Neuronal stem cell (in vitro differentiated cells): ENCODE measurements around the gene LLCFC1.

ENCODE experiments used
- DNase-seq: peaks from one replicate; pipeline ENCODE4 v3.0.0-alpha.2; 2013; ENCODE audit warnings: low spot score
- H2AFZ ChIP-seq: one replicate; pipeline ENCODE4 v1.6.1; 2013; ENCODE audit warnings: mild to moderate bottlenecking, low read length, inconsistent platforms
- H2AK5ac ChIP-seq: 2 replicates; pipeline ENCODE4 v1.6.1; 2013; ENCODE audit warnings: low read depth, mild to moderate bottlenecking, inconsistent platforms, low read length, moderate library complexity, mixed read lengths
- H2BK120ac ChIP-seq: 2 replicates; pipeline ENCODE4 v1.6.1; 2013; ENCODE audit warnings: low read depth, mild to moderate bottlenecking, inconsistent platforms, low read length, moderate library complexity, mixed read lengths
- H2BK12ac ChIP-seq: one replicate; pipeline ENCODE4 v1.6.1; 2013; ENCODE audit warnings: low read length, inconsistent platforms
- H2BK15ac ChIP-seq: 2 replicates; pipeline ENCODE4 v1.6.1; 2013; ENCODE audit warnings: mild to moderate bottlenecking, low read length, inconsistent platforms, mixed read lengths
- H2BK5ac ChIP-seq: one replicate; pipeline ENCODE4 v1.6.1; 2013; ENCODE audit warnings: inconsistent platforms, mild to moderate bottlenecking, low read length, moderate library complexity
- H3K14ac ChIP-seq: one replicate; pipeline ENCODE4 v1.6.1; 2013; ENCODE audit warnings: low read length, inconsistent platforms
- H3K18ac ChIP-seq: 2 replicates; pipeline ENCODE4 v1.6.1; 2013; ENCODE audit warnings: low read length, inconsistent platforms
- H3K23ac ChIP-seq: 2 replicates; pipeline ENCODE4 v1.6.1; 2013; ENCODE audit warnings: low read depth, mild to moderate bottlenecking, mixed read lengths, low read length, inconsistent platforms; ENCODE audit not compliant: poor library complexity
- H3K27ac ChIP-seq: replicated peaks from 3 replicates; pipeline ENCODE4 v1.5.1; 2013; ENCODE audit warnings: low read length, inconsistent platforms
- H3K27me3 ChIP-seq, 3 experiments: 2 replicates each; pipeline ENCODE4 v1.6.1; 2013; ENCODE audit warnings: low read length in 3 of 3, mild to moderate bottlenecking in 2 of 3, inconsistent platforms in 1 of 3, low read depth in 1 of 3, mixed read lengths in 1 of 3, moderate library complexity in 1 of 3; ENCODE audit not compliant: control insufficient read depth in 3 of 3, insufficient read depth in 3 of 3
- H3K36me3 ChIP-seq, 2 donors: replicated peaks in 1 of 2; 2 replicates each; pipeline ENCODE4 v1.6.1; 2013; ENCODE audit warnings: low read length in 2 of 2; ENCODE audit not compliant: control insufficient read depth in 2 of 2, insufficient read depth in 2 of 2
- H3K4ac ChIP-seq: 2 replicates; pipeline ENCODE4 v1.6.1; 2013; ENCODE audit warnings: inconsistent platforms, mild to moderate bottlenecking, low read length, moderate library complexity
- H3K4me1 ChIP-seq, 2 donors: 1 replicate in 1 of 2; 2 replicates in 1 of 2; pipeline ENCODE4 v1.6.1; 2013; ENCODE audit warnings: low read length in 2 of 2, low read depth in 1 of 2; ENCODE audit not compliant: control insufficient read depth in 2 of 2, insufficient read depth in 1 of 2
- H3K4me2 ChIP-seq: one replicate; pipeline ENCODE4 v1.6.1; 2013; ENCODE audit warnings: mild to moderate bottlenecking, low read length, inconsistent platforms; ENCODE audit not compliant: insufficient read depth, poor library complexity, severe bottlenecking
- H3K4me3 ChIP-seq, 2 donors: 2 replicates each; pipeline ENCODE4 v1.5.1; 2013; ENCODE audit warnings: low read length in 2 of 2, mild to moderate bottlenecking in 2 of 2, inconsistent platforms in 1 of 2, moderate library complexity in 1 of 2
- H3K79me1 ChIP-seq: one replicate; pipeline ENCODE4 v1.6.1; 2013; ENCODE audit warnings: low read depth, mild to moderate bottlenecking, inconsistent platforms, low read length, moderate library complexity
- H3K9ac ChIP-seq: one replicate; pipeline ENCODE4 v1.6.1; 2013; ENCODE audit warnings: mild to moderate bottlenecking, low read depth, low read length, inconsistent platforms; ENCODE audit not compliant: poor library complexity
- H3K9me3 ChIP-seq, 2 donors: replicated peaks in 1 of 2; 2 replicates each; pipeline versions ENCODE3 to v1.6.1; 2013; ENCODE audit warnings: low read length in 2 of 2, mild to moderate bottlenecking in 2 of 2, inconsistent platforms in 1 of 2, low read depth in 1 of 2, mixed read lengths in 1 of 2, moderate library complexity in 1 of 2; ENCODE audit not compliant: control insufficient read depth in 2 of 2, insufficient read depth in 1 of 2
- H4K8ac ChIP-seq: one replicate; pipeline ENCODE4 v1.6.1; 2013; ENCODE audit warnings: low read depth, mild to moderate bottlenecking, inconsistent platforms, low read length, moderate library complexity
- H4K91ac ChIP-seq: one replicate; pipeline ENCODE4 v1.6.1; 2013; ENCODE audit warnings: low read length, low read depth, mild to moderate bottlenecking, inconsistent platforms; ENCODE audit not compliant: poor library complexity
- WGBS, 2 donors: extraction: QIAGEN DNeasy Blood & Tissue Kit; methylation state at CpG; one replicate each; pipeline ENCODE4 v1.1.7; 2013; ENCODE audit warnings: missing lambda C conversion rate in 2 of 2, mixed read lengths in 1 of 2; ENCODE audit not compliant: insufficient read length in 2 of 2, insufficient replicate concordance in 1 of 2; ENCODE audit errors: extremely low coverage in 2 of 2; 5-methylcytosine and 5-hydroxymethylcytosine counted together

Gene LLCFC1

DNA sequence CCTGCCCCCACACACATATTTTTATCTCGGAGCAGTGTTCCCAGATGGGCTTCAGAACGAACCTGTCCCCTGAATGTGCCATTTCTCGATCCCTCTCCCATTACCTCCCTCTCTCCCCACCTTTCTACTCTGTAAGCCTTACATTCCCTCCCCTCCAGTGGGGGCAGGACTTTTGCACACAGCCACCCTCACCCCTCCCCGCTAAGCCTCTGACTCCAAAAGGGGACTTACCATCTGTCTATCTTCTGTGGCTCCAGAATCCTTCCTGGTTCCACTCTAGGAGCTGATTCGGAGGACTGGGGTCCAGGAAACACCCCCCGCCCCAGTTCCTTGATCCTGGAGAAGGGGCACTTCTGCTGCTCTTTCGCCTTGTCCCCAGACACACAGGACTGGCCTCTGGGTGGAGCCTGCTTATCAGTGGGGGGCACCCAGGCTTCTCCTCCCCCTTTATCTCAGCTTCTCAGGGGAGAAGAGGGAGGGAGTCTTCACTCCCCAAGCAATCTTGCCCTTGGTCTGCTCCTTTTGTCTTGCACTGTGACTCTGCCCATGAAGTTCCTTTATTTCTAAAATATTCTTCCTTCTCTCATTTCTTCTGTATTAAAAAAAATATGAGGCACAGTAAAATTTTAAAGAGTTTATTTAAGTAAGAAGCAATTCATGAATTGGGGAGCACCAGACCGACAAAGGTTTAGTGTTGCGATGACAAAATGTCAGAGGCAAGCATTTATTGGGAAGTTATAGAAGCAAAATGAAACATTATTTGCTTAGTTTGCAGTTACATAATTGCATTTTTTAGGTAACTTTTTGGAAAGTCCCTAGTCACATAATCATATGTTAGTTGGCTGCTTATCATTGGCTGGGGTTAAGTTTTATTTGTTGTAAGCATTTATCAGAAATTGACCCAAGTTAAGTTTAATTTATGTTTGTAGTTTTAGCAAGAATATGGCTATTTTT, 23.0 kb downstream of the LLCFC1 start, which contains the start of gene KEL:
Gene KEL, minus strand, starts transcription at position 391 of the 954 bp plus-strand sequence. Its CDS starts 157 bp downstream, at position 234.
- H3K4me2 ChIP-seq = no peak within 1 kb of the TSS
- DNase-seq = no peak
- H3K9ac ChIP-seq = no peak within 1 kb of the TSS
- no peak within 1 kb of the TSS for H3K4me3 ChIP-seq
- peaks cover 0 to 11% of the 10 kb centered on the region in 2 donors for H3K4me1 ChIP-seq
- H3K4ac ChIP-seq = no peak within 1 kb of the TSS
- H2BK120ac ChIP-seq = no peak within 1 kb of the TSS
- H2BK12ac ChIP-seq = no peak within 1 kb of the TSS
- no peak within 1 kb of the TSS for H3K23ac ChIP-seq
- no peak within 1 kb of the TSS for H2AFZ ChIP-seq
- H3K18ac ChIP-seq = peak within 1 kb of the TSS; percentile 5
- H4K8ac ChIP-seq = no peak within 1 kb of the TSS
- no peak within 1 kb of the TSS for H3K27ac ChIP-seq
- H4K91ac ChIP-seq = no peak within 1 kb of the TSS
- no peaks in the 10 kb centered on the region for H3K36me3 ChIP-seq
- H3K79me1 ChIP-seq = no peaks in the 10 kb centered on the region
- H3K14ac ChIP-seq = no peak within 1 kb of the TSS
- no peak within 1 kb of the TSS for H2BK5ac ChIP-seq
- H3K27me3 ChIP-seq = no peaks in the 10 kb centered on the region
- H2AK5ac ChIP-seq = no peak within 1 kb of the TSS
- WGBS, 2 donors = no CpG with 5 or more reads among the region's 9 CpGs
- H2BK15ac ChIP-seq = no peak within 1 kb of the TSS
- no peaks in the 10 kb centered on the region for H3K9me3 ChIP-seq

DNA sequence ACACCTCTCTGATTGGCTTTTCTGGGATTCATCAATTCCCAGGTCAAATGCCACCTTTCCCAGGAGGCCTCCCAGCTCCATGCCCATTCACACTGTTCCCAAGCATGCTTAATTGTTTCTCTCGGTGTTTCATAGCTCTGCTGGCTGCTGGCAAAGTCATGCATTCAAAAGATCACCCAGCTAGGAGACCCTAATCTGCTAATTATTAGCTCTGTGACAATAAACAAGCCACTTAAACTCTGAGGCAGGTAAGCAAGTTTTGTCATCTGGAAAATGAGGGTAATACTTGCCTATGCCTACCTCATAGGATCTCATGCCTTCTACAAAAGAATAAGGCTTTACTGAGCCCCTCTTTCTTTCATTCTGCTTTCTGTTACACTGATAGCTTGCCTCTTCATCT, 23.7 kb downstream of the LLCFC1 start:
- no peak overlapping the region for H4K91ac ChIP-seq
- H2BK15ac ChIP-seq = no peak overlapping the region
- H2BK120ac ChIP-seq = no peak overlapping the region
- no peak overlapping the region for H3K4me3 ChIP-seq
- H2AK5ac ChIP-seq = no peak overlapping the region
- H3K4me2 ChIP-seq = no peak overlapping the region
- no peaks in the 10 kb centered on the region for H3K36me3 ChIP-seq
- H3K18ac ChIP-seq = no peak overlapping the region
- H3K23ac ChIP-seq = no peak overlapping the region
- no peaks in the 10 kb centered on the region for H3K9me3 ChIP-seq
- no peak overlapping the region for H4K8ac ChIP-seq
- H2AFZ ChIP-seq = no peak overlapping the region
- H3K4ac ChIP-seq = no peak overlapping the region
- H2BK12ac ChIP-seq = no peak overlapping the region
- WGBS, 2 donors = no CpG with 5 or more reads among the region's 1 CpG
- no peaks in the 10 kb centered on the region for H3K27me3 ChIP-seq
- no peak overlapping the region for H3K14ac ChIP-seq
- no peak overlapping the region for H3K9ac ChIP-seq
- H3K27ac ChIP-seq = no peak overlapping the region
- no peaks in the 10 kb centered on the region for H3K79me1 ChIP-seq
- peaks cover 0 to 11% of the 10 kb centered on the region in 2 donors for H3K4me1 ChIP-seq
- DNase-seq = no peak
- H2BK5ac ChIP-seq = no peak overlapping the region

DNA sequence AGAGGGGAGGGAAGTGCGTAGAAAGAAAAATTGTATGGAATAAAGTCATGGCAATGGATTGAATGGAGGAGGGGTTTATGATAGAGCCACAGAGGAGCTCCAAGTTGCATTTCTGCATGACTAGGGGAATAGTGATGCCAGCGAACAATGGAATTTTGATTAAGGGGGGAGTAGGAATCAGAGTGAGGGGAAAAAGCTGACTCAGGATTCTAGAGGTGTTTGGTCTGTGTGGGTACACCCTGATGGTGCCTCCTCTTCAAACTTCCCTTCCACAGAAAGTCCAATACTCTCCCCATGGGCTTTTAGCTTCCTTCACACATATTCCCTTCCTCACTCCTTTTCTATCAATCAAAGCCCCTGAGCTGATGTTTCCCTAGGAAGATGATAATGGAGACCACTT, 24.7 kb downstream of the LLCFC1 start:
- Histone ChIP-seq H3K27ac (no peak overlapping the region), H3K79me1 (no peaks in the 10 kb centered on the region), H3K4me1 (peaks cover 0 to 11% of the 10 kb centered on the region in 2 donors), H3K4ac (no peak overlapping the region), H2BK120ac (no peak overlapping the region), H3K27me3 (no peaks in the 10 kb centered on the region), H4K91ac (no peak overlapping the region), H2BK5ac (no peak overlapping the region), H3K4me2 (no peak overlapping the region), H2AK5ac (no peak overlapping the region), H3K9me3 (no peaks in the 10 kb centered on the region), H3K36me3 (no peaks in the 10 kb centered on the region), H4K8ac (no peak overlapping the region), H3K4me3 (no peak overlapping the region), H2BK15ac (no peak overlapping the region), H3K18ac (no peak overlapping the region), H2AFZ (no peak overlapping the region), H2BK12ac (no peak overlapping the region), H3K14ac (no peak overlapping the region), H3K9ac (no peak overlapping the region), H3K23ac (no peak overlapping the region)
- WGBS, 2 donors = 100% methylated on average over 1 of the region's 2 CpGs; no CpG with 5 or more reads in 1 of the 2 donors
- DNase-seq = no peak

DNA sequence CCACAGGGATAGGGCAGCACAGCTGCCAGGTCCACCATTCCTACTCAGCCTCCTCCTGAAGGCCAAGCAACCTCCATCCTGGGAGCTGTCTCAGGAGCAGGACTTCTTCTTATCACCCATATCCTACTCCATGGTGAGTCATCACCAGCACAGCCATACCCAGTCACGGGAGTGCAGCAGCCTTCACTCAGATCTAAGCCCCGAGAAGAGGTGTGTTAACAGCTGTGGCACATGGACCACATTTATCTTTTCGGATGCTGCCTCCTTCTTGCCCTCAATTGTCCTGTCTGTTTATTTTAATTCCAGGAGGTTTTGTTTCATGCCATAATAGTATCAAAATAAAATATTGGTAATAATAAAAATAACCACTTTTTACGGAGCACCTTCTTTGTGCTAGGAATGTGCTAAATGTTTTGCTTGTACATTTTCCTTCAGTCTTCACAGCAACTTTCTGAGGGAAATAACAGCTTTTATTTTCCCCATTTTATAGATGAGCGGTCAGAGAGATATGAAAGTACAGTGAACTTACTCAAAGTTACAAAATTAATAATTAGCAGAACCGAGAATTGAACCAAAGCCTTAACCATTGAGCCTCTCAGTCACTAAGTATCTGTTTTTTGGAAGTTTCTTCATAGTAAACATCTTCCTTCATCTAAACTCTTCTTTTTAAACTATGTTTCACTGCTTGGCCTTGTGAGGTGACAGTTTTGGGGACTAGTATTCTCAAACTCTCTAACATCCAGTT, 25.4 kb downstream of the LLCFC1 start:
- Histone ChIP-seq H2BK5ac (no peak overlapping the region), H2AFZ (no peak overlapping the region), H3K4ac (no peak overlapping the region), H3K4me1 (peaks cover 0 to 11% of the 10 kb centered on the region in 2 donors), H3K9ac (no peak overlapping the region), H4K91ac (no peak overlapping the region), H3K18ac (peak overlapping the region; percentile 59), H3K4me2 (no peak overlapping the region), H3K79me1 (no peaks in the 10 kb centered on the region), H3K23ac (no peak overlapping the region), H4K8ac (no peak overlapping the region), H3K27me3 (no peaks in the 10 kb centered on the region), H2AK5ac (no peak overlapping the region), H3K9me3 (no peaks in the 10 kb centered on the region), H3K4me3 (no peak overlapping the region), H3K14ac (no peak overlapping the region), H2BK15ac (no peak overlapping the region), H2BK12ac (no peak overlapping the region), H3K27ac (no peak overlapping the region), H2BK120ac (no peak overlapping the region), H3K36me3 (no peaks in the 10 kb centered on the region)
- WGBS, 2 donors = no CpG with 5 or more reads among the region's 6 CpGs
- DNase-seq = no peak
